ENCODE data around the gene MCF2L.
"Not testable (repeated sequence)": the region's sequence is repeated elsewhere in the genome, so short reads cannot be mapped to it uniquely, and the experiment has no call there.

The MCF2L gene

GRCh38 chr13:113053801-113054604, 85.0 kb downstream of the MCF2L start:
- FAIRE-seq = no peak

DNA sequence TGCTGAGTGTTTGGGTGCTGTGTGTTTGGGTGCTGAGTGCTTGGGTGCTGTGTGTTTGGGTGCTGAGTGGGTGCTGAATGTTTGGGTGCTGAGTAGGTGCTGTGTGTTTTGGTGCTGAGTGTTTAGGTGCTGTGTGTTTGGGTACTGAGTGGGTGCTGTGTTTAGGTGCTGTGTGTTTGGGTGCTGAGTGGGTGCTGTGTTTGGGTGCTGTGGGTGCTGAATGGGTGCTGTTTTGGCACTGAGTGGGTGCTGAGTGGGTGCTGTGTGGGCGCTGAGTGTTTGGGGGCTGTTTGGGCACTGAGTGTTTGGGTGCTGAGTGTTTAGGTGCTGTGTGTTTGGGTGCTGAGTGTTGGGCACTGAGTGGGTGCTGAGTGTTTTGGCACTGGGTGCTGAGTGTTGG, 88.1 kb downstream of the MCF2L start:
- no peak for FAIRE-seq

DNA sequence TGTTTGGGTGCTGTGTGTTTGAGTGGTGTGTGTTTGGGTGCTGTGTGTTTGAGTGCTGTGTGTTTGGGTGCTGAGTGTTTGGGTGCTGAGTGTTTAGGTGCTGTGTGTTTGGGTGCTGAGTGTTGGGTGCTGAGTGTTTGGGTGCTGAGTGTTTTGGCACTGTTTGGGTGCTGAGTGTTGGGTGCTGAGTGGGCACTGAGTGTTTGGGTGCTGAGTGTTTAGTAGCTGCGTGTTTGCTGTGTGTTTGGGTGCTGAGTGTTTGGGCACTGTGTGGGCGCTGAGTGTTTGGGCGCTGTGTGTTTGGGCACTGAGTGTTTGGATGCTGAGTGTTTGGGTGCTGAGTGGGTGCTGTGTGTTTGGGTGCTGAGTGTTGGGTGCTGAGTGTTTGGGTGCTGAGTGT, 88.5 kb downstream of the MCF2L start:
- FAIRE-seq = not testable (repeated sequence)

- FAIRE-seq = no peak
Measured at GRCh38 chr13:113058129-113058987, 89.3 kb downstream of the MCF2L start.

DNA sequence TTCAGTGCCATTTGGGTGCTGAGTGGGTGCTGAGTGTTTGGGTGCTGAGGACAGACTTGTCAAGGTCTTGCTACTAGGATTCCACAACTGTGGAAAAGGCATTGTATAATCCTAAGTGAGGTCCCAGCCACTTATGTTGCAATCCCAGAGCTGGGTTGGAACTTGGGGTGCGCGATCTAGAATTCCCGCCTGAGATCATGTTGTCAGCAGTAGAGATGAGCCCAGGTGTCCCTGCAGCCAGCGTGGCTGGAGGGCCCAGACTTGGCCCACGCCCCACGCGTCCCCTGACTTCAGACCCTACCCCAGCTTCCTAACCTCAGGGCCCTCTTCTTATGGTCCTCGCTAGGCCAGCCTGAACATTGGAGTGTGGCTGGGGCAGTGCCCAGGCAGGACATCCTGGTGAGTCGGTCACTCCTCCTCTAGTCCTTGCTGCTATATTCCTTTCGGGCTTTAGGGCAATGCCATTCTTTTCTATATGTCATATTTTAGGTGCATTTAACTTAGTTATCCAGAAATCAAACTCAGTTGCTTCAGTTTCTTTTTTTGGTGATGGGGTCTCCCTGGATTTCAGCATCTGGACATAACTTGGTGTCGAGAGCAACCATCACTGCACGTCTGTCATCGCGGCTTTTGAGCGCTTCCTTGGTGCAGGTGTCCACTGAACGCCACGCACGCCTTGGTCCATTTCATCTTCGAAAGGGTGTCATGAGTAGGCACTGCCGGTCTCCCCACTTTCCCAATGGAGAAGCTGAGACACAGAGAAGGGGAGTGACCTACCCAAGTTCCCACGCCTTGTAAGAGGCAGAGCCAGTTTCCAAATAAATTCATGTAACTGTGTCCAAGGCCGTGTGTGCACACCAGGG, 90.2 kb downstream of the MCF2L start:
- no peak for FAIRE-seq

DNA sequence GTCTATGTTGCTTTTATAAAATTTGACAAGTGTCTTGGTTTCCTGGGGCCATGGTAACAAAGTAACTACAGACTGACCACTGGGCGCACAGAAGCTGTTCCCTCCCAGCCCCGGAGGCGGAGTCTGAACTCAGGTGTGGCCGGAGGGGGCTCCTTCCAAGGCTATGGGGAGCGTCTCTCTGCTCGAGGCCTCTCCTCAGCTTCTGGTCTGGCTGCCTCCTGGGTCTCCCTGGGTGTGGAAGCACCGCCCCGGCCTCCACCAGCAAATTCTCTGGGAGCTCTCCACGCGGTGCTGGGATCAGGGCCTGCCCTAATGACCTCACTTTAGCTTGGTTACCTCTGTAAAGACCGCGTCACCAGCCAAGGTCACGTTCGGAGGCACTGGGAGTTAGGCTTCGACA, 90.9 kb downstream of the MCF2L start:
- no peak for FAIRE-seq

DNA sequence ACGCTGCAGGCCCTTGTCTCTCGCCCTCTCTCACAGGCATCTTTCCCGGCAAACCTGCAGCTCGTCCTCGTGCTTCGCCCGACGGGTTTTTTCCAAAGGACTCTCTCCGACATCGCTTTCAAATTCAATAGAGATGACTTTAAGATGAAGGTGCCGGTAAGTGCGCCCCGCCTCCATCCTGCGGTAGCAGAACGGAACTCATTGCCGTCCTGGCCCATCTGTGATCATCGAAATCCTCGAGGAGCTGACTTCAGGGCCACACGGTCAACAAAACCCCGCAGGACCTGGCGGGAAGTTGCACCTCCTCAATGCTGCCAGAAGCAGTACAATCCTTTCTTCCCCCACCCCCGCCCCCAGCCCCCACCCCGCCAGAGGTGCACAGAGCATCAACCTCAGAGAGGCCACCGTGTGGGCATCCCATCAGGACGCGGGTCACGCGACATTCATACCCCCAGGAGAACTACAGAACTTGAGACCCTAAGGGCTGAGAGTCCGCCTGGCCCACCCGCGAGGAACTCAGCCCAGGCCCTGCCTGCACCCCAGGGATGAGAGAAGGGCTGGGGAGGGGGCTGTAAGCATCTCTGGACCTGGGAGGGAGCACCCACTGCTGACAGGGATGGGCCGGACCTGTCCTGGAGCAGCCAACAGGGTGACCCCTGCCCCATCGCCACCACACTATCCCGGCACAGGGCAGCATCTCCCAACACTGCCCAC, 91.7 kb downstream of the MCF2L start:
- FAIRE-seq = no peak

DNA sequence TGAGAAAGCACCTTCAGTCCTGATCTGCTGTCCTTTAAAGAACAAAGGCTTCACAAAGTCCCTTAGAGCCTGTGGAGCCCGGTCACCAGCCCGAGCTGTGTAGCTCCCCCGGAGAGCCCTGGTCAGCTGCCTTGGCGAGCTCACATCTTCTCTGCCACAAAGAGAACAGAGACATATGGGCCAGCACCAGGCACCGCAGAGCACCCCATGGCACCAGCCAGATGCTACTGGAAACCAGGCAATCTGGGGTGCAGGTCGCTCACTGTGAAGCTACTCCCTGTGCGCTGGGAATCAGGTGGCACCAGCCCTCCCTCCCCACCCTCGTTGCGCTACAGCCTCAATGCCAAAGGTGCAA, 92.2 kb downstream of the MCF2L start:
- FAIRE-seq = no peak

GRCh38 chr13:113061796-113062425, 92.9 kb downstream of the MCF2L start:
- no peak for FAIRE-seq

DNA sequence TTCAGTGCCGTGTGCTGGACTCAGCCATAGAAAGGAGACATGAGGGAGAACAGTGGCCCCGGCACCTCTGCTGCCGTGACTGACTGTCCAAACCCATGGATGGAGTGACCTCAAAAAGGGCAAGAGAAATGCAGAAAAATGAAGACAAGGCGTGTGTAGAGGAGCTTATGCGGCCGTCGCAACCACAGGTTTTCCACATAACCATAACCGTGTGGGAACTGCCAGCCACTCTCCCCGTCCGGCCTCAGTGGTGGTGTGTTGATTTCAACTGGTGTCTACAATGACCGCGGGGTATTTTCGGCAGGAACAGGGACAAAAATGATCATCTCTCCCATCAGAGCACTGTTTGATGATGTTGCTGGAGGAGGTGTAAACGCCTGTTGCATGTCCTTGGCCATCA, 93.7 kb downstream of the MCF2L start:
- FAIRE-seq = no peak

DNA sequence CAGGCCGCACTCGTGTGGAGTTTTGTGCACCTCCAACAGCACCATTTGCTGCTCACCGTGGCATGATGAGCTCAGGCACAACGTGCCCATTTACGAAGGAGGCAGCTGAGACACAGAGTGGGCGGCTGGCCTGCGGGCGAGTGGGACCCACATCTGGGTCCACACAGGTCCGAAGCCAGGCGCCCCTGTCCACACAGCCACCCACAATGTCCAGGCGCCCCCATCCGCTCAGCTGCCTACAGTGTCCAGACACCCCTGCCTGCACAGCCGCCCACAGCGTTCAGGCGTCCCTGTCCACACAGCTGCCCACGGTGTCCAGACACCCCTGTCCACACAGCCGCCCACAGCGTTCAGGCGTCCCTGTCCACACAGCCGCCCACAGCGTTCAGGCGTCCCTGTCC, 94.1 kb downstream of the MCF2L start:
- no peak for FAIRE-seq

- no peak for FAIRE-seq
Measured at GRCh38 chr13:113064000-113064533, 95.1 kb downstream of the MCF2L start.

- FAIRE-seq = no peak
Measured at GRCh38 chr13:113064534-113065405, 95.8 kb downstream of the MCF2L start.

DNA sequence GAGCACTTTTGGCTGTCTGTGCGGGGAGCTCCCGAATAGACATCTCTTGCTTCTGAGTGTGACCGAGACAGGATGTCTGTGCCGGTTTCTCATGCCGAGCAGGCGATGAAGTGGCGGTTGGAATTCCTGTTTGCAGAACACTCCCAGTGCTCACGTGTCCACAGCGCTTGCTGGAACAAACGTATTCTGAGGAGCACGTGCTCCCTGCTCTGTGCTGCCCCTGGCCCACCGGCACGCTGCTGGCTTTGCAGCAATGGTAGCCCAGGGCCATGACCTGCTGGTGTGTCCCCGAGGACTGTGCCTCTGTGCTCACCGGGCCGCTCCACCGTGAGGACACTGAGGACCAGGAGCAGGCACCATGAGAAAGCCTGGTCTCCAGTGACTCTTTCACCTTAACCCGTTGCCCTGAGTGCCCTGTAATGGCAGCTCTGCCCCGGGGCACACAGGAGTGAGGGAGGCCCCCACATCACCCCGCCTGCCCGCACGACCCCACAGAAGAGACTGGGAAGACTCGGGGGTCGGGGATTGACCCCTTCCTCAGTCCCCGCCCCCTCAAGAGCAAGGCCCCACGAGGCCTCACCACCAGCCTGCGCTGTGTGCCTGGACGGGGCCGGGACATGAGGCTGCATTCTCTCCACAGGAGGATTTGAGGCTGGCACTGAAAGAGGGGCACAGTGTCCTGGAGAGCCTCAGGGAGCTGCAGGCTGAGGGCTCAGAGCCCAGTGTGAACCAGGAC, 96.6 kb downstream of the MCF2L start:
- no peak for FAIRE-seq

- no peak for FAIRE-seq
Measured at GRCh38 chr13:113066142-113066455, 97.1 kb downstream of the MCF2L start.

GRCh38 chr13:113066746-113067145, 97.7 kb downstream of the MCF2L start:
- FAIRE-seq = no peak

DNA sequence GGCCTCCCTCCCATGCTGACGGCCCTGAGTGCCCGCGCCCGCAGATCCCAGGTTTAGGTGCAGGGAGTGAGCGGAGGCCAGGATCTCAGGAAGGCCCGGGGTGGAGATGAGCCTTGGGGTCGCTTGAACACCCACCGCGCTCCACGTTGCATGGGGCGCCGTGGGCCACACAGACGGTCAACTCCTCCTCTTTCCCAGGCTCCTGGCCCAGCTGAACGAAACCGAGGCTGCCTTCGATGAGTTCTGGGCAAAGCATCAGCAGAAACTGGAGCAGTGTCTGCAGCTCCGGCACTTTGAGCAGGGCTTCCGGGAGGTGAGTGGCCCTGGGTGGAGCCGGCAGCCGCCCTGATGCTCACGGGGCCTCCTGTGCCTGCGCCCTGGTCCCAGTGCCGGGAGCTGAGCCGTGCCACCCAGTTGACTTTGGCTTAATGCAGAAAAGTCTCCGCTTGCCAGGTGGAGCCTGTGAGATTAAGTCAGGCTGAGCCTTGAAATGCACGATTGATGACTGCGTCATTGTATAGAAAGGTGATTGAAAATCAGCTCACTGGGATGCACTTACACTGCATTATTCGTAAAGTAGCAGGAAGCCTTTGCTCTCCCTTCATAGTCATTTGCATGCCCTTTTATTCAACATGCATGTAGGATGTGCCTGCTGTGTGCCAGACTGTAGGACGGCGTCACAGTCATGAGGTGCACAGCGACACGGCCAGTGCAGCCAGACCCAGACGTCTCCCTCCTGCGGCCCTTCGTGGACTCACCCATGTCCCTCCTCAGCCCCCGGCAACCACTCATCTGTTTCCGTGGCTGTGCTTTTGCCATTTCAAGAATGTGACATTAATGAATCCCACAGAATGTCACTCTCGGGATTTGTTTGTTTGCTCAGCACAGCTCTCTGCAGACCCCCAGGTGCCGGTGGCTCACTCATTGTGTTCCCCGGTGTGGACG, 101.1 kb downstream of the MCF2L start:
- FAIRE-seq = no peak

DNA sequence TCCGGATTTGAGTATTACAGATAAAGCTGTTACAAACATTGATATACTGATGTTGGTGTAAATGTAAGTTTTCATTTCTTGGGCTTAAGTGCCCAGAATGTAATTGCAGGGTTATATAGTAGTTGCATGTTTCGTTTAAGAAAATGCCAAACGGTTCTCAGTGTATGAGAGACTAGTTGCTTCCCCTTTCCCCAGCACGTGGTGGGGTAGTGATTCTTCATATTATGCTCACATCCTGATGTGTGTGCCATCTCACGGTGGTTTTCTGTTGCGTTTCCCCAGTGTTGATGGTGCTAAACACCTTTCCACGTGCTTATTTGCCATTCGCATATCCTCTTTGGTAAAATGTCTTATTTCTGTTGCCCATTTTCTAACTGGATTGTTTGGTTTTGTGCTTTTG, 101.8 kb downstream of the MCF2L start:
- no peak for FAIRE-seq

- FAIRE-seq = no peak
Measured at GRCh38 chr13:113072376-113072775, 103.4 kb downstream of the MCF2L start.
